ENCODE data around the gene NFKBIB. TPM values are rescaled to one million over a fixed set of nuclear protein-coding genes. Genes with fewer than 3 reads are reported as not detected.
"Not testable (repeated sequence)": the region's sequence is repeated elsewhere in the genome, so short reads cannot be mapped to it uniquely, and the experiment has no call there.

Gene NFKBIB
- total RNA-seq, 1 donor from 2014 or later = 15.3 TPM

DNA sequence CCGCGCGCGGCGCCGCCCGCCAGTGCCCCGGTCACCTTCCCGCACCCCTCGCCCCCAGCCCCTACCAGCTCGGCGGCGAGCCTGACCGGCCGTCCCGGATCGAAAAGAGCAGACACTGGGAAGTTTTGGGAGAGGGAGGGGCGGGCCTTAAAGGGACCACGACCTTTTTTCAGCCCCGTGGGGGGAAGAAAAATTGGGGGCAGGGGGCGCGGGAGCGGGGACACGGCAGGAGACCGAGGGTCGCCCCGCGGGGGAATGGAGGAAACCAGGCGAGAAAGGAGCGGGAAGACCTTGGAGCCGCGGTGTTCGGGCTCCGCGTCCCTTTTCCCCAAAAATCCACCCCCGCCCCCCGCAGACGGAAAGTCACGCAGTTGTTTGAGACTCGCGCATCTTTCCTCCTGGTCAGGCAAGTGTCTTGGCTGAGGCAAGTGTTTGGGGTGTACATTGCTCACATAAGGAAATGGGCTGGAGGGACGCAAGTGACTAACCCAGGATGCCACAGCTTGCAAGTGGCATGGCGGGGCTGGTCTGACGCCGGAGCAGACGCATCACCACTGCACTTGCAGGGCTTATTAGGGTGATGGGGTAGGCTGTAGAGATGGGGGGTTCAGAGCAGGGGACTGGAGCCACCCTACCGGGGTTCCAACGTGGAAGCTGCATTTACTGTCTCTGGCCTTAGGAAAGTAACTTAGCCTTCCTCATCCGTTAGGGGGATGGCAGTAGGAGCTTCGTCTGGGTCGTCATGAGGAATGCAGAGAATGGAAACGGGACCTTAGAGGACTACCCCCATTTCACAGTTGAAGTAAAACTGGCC, 47.3 kb upstream of the NFKBIB start:
- Mint-ChIP-seq H3K9me3 (ENCODE audit: low read depth) (no peaks in the 10 kb centered on the region), H3K4me3 (ENCODE audit: unreplicated experiment) (peak overlapping the region; percentile 90), H3K36me3 (ENCODE audit: low read depth) (peaks cover 2% of the 10 kb centered on the region), H3K27me3 (ENCODE audit: low read depth) (no peaks in the 10 kb centered on the region), H3K27ac (ENCODE audit: unreplicated experiment) (peak overlapping the region; percentile 97), H3K4me1 (ENCODE audit: low read depth) (peaks cover 34% of the 10 kb centered on the region)
- DNase-seq (ENCODE audit: low spot score) = no peak
- TF ChIP-seq, protein P1, sequence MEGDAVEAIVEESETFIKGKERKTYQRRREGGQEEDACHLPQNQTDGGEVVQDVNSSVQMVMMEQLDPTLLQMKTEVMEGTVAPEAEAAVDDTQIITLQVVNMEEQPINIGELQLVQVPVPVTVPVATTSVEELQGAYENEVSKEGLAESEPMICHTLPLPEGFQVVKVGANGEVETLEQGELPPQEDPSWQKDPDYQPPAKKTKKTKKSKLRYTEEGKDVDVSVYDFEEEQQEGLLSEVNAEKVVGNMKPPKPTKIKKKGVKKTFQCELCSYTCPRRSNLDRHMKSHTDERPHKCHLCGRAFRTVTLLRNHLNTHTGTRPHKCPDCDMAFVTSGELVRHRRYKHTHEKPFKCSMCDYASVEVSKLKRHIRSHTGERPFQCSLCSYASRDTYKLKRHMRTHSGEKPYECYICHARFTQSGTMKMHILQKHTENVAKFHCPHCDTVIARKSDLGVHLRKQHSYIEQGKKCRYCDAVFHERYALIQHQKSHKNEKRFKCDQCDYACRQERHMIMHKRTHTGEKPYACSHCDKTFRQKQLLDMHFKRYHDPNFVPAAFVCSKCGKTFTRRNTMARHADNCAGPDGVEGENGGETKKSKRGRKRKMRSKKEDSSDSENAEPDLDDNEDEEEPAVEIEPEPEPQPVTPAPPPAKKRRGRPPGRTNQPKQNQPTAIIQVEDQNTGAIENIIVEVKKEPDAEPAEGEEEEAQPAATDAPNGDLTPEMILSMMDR (IDR thresholded peaks at IDR 0.05) = no peak

DNA sequence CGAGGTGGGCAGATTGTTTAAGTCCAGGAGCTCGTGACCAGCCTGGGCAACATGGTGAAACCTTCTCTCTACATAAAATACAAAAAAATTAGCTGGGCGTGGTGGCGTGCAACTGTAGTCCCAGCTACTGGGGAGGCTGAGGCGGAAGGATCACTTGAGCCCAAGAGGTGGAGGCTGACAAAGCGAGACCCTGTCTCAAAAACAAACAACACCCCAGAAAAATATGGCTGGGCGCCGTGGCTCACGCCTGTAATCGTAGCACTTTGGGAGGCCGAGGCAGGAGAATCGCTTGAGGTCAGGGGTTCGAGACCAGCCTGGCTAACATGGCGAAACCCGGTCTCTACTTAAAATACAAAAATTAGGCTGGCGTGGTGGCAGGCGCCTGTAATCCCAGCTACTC, 46.6 kb upstream of the NFKBIB start:
- DNase-seq (ENCODE audit: low spot score) = no peak
- H3K36me3 Mint-ChIP-seq (ENCODE audit: low read depth) = no peaks in the 10 kb centered on the region
- peak overlapping the region; percentile 90 for H3K4me3 Mint-ChIP-seq (ENCODE audit: unreplicated experiment)
- peak overlapping the region; percentile 97 for H3K27ac Mint-ChIP-seq (ENCODE audit: unreplicated experiment)
- TF ChIP-seq, protein P1 (IDR thresholded peaks at IDR 0.05) = no peak
- peaks cover 26% of the 10 kb centered on the region for H3K4me1 Mint-ChIP-seq (ENCODE audit: low read depth)
- H3K27me3 Mint-ChIP-seq (ENCODE audit: low read depth) = no peaks in the 10 kb centered on the region
- H3K9me3 Mint-ChIP-seq (ENCODE audit: low read depth) = no peaks in the 10 kb centered on the region

DNA sequence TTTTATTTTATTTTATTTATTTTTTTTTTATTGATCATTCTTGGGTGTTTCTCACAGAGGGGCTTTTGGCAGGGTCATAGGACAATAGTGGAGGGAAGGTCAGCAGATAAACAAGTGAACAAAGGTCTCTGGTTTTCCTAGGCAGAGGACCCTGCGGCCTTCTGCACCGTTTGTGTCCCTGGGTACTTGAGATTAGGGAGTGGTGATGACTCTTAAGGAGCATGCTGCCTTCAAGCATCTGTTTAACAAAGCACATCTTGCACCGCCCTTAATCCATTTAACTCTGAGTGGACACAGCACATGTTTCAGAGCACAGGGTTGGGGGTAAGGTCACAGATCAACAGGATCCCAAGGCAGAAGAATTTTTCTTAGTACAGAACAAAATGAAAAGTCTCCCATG, 44.8 kb upstream of the NFKBIB start:
- not testable (repeated sequence) for H3K4me3 Mint-ChIP-seq (ENCODE audit: unreplicated experiment); H3K36me3 Mint-ChIP-seq (ENCODE audit: low read depth); H3K9me3 Mint-ChIP-seq (ENCODE audit: low read depth); DNase-seq (ENCODE audit: low spot score); H3K27ac Mint-ChIP-seq (ENCODE audit: unreplicated experiment); H3K27me3 Mint-ChIP-seq (ENCODE audit: low read depth)
- peaks cover 21% of the 10 kb centered on the region for H3K4me1 Mint-ChIP-seq (ENCODE audit: low read depth)

DNA sequence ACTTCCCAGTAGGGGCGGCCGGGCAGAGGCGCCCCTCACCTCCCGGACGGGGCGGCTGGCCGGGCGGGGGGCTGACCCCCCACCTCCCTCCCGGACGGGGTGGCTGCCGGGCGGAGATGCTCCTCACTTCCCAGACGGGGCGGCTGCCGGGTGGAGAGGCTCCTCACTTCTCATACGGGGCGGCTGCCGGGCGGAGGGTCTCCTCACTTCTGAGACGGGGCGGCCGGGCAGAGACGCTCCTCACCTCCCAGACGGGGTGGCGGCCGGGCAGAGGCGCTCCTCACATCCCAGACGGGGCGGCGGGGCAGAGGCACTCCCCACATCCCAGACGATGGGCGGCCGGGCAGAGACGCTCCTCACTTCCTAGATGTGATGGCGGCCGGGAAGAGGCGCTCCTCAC, 44.0 kb upstream of the NFKBIB start:
- not testable (repeated sequence) for H3K27ac Mint-ChIP-seq (ENCODE audit: unreplicated experiment); H3K4me3 Mint-ChIP-seq (ENCODE audit: unreplicated experiment); H3K36me3 Mint-ChIP-seq (ENCODE audit: low read depth); DNase-seq (ENCODE audit: low spot score); H3K9me3 Mint-ChIP-seq (ENCODE audit: low read depth); H3K27me3 Mint-ChIP-seq (ENCODE audit: low read depth)
- H3K4me1 Mint-ChIP-seq (ENCODE audit: low read depth) = peaks cover 18% of the 10 kb centered on the region

DNA sequence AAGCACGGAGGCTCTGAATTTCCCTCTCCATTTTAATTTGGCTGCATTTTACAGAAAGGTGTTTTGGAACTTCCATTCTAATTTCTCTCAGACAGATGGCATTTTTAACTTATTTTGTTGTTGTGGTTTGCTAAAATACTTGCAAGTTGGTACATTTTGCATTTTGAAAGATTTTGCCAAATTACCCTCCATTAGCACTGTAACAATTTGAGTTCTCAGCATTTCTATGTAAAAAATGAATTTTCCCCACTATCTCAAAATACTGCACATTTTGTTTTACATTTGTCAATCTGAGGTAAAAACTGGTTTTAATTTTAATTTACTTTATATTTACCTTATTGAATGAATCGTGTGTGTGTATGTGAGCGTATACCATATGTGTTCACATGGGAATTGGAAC, 43.0 kb upstream of the NFKBIB start:
- no peaks in the 10 kb centered on the region for H3K9me3 Mint-ChIP-seq (ENCODE audit: low read depth)
- no peak overlapping the region for H3K27ac Mint-ChIP-seq (ENCODE audit: unreplicated experiment)
- no peaks in the 10 kb centered on the region for H3K27me3 Mint-ChIP-seq (ENCODE audit: low read depth)
- no peak overlapping the region for H3K4me3 Mint-ChIP-seq (ENCODE audit: unreplicated experiment)
- peaks cover 8% of the 10 kb centered on the region for H3K4me1 Mint-ChIP-seq (ENCODE audit: low read depth)
- TF ChIP-seq, protein P1 (IDR thresholded peaks at IDR 0.05) = no peak
- no peak for DNase-seq (ENCODE audit: low spot score)
- H3K36me3 Mint-ChIP-seq (ENCODE audit: low read depth) = no peaks in the 10 kb centered on the region

DNA sequence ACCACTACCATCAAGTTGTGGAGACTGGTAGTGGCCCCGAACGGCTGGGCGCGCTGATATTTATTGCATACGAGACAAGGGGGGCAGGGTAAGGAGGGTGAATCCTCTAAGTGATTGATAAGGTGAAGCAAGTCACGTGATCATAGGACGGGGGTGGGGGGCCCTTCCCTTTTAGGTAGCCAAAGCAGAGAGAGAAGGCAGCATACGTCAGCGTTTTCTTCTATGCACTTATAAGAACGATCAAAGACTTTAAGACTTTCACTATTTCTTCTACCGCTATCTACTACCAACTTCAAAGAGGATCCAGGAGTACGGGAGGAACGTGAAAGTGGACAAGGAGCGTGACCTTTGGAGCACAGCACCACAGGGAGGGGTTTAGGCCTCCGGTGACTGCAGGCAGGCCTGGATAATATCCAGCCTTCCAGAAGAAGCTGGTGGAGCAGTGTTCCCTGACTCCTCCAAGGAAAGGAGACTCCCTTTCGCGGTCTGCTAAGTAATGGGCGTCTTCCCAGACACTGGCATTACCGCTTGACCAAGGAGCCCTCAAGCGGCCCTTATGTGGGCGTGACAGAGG, 40.1 kb upstream of the NFKBIB start:
- H3K27me3 Mint-ChIP-seq (ENCODE audit: low read depth); H3K9me3 Mint-ChIP-seq (ENCODE audit: low read depth); DNase-seq (ENCODE audit: low spot score); H3K4me3 Mint-ChIP-seq (ENCODE audit: unreplicated experiment); H3K27ac Mint-ChIP-seq (ENCODE audit: unreplicated experiment); H3K4me1 Mint-ChIP-seq (ENCODE audit: low read depth); H3K36me3 Mint-ChIP-seq (ENCODE audit: low read depth): not testable (repeated sequence)

Data from chondrocyte (in vitro differentiated cells).